Measurements from ENCODE around the gene NEUROG1.

DNA sequence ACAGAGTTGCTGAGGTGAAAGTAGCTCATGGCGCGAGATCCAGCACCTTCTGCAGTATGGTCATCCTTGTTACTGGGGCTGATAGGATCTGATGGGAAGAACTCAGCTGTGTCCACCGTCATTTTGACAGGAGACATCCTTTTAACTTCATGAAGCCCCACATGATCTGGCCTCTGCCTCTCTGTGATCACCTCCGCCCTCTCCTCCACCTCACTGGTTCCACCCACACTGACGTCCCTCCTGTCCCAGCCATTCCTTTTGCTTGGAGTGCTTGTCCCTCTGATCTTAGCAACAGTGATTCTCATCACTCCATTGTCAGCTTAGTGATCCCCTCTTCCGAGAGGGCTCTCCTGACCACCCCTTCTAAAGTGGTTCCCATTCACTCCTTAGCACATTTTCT, 25.8 kb downstream of the NEUROG1 start:
- TF ChIP-seq, protein P1, sequence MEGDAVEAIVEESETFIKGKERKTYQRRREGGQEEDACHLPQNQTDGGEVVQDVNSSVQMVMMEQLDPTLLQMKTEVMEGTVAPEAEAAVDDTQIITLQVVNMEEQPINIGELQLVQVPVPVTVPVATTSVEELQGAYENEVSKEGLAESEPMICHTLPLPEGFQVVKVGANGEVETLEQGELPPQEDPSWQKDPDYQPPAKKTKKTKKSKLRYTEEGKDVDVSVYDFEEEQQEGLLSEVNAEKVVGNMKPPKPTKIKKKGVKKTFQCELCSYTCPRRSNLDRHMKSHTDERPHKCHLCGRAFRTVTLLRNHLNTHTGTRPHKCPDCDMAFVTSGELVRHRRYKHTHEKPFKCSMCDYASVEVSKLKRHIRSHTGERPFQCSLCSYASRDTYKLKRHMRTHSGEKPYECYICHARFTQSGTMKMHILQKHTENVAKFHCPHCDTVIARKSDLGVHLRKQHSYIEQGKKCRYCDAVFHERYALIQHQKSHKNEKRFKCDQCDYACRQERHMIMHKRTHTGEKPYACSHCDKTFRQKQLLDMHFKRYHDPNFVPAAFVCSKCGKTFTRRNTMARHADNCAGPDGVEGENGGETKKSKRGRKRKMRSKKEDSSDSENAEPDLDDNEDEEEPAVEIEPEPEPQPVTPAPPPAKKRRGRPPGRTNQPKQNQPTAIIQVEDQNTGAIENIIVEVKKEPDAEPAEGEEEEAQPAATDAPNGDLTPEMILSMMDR (IDR thresholded peaks at IDR 0.05; ENCODE audit: low read length) = no peak
- no peak for TF ChIP-seq EZH2 (IDR thresholded peaks at IDR 0.05; ENCODE audit: borderline replicate concordance, low read length)
